DOHH2 (cell line): Measurements from ENCODE around the gene RASL11A.

Experiments used
- H3F3A ChIP-seq: fragments of 200-600 bp; sonication (generic), shearing (Covaris generic); 2 replicates; pipeline ENCODE4 v1.6.0; 2016; ENCODE audit warnings: antibody characterized with exemption, mild to moderate bottlenecking; ENCODE audit not compliant: control insufficient read depth, insufficient read depth
- H3K27ac ChIP-seq: fragments of 200-600 bp; sonication (generic); 2 replicates; pipeline ENCODE4 v1.5.1; 2014; ENCODE audit warnings: low read depth, mild to moderate bottlenecking, low read length, moderate library complexity
- H3K27me3 ChIP-seq: fragments of 200-600 bp; sonication (generic); 2 replicates; pipeline ENCODE4 v1.6.1; 2014; ENCODE audit warnings: mild to moderate bottlenecking, low read length, mixed read lengths; ENCODE audit not compliant: control insufficient read depth
- H3K36me3 ChIP-seq: fragments of 200-600 bp; sonication (generic); 2 replicates; pipeline ENCODE4 v1.6.1; 2014; ENCODE audit warnings: mild to moderate bottlenecking, low read length, moderate library complexity, mixed read lengths; ENCODE audit not compliant: control insufficient read depth
- H3K4me1 ChIP-seq: fragments of 200-600 bp; sonication (generic); 2 replicates; pipeline ENCODE4 v1.6.1; 2014; ENCODE audit warnings: mild to moderate bottlenecking, low read length, mixed read lengths; ENCODE audit not compliant: control insufficient read depth
- H3K4me2 ChIP-seq: fragments of 200-600 bp; sonication (generic); 2 replicates; pipeline ENCODE4 v1.6.0; 2014; ENCODE audit warnings: mild to moderate bottlenecking, low read length, moderate library complexity
- H3K4me3 ChIP-seq: fragments of 200-600 bp; sonication (generic); 2 replicates; pipeline ENCODE4 v1.5.1; 2014; ENCODE audit warnings: mild to moderate bottlenecking, low read length, mixed read lengths
- H3K79me2 ChIP-seq: fragments of 200-600 bp; sonication (generic); 2 replicates; pipeline ENCODE4 v1.6.1; 2014; ENCODE audit warnings: mild to moderate bottlenecking, low read length, mixed read lengths; ENCODE audit not compliant: control insufficient read depth
- H3K9me2 ChIP-seq: fragments of 200-600 bp; sonication (generic); replicated peaks from 2 replicates; pipeline ENCODE4 v1.6.1; 2014; ENCODE audit warnings: mild to moderate bottlenecking, low read length, mixed read lengths; ENCODE audit not compliant: control insufficient read depth
- H3K9me3 ChIP-seq: fragments of 200-600 bp; sonication (generic); 2 replicates; pipeline ENCODE4 v1.6.1; 2014; ENCODE audit warnings: antibody characterized with exemption, low read length, mixed read lengths; ENCODE audit not compliant: control insufficient read depth, insufficient read depth
- H4K20me1 ChIP-seq: fragments of 200-600 bp; sonication (generic); 2 replicates; pipeline ENCODE4 v1.6.0; 2014; ENCODE audit warnings: low read depth, mild to moderate bottlenecking, antibody characterized with exemption, low read length, moderate library complexity; ENCODE audit not compliant: control insufficient read depth, insufficient read depth
- CTCF ChIP-seq: fragments of 200-600 bp; sonication (generic); IDR thresholded peaks from one replicate; pipeline ENCODE4 v1.5.1; 2014; ENCODE audit warnings: antibody characterized with exemption, mild to moderate bottlenecking, low read depth, low read length; ENCODE audit not compliant: poor library complexity, severe bottlenecking
- EZH2phosphoT487 ChIP-seq: fragments of 200-600 bp; sonication (generic); IDR thresholded peaks from 2 replicates; pipeline ENCODE4 v1.6.1; 2017; ENCODE audit warnings: borderline replicate concordance, mild to moderate bottlenecking, antibody characterized with exemption, low read length, moderate library complexity, mixed read lengths

RASL11A gene

GRCh38 chr13:27242702-27243101, 27.9 kb upstream of the RASL11A start:
- H3K9me3 ChIP-seq: no peaks in the 10 kb centered on the region
- H3K79me2 ChIP-seq: no peaks in the 10 kb centered on the region
- no peak overlapping the region for H3K27ac ChIP-seq
- H3K4me2 ChIP-seq: no peak overlapping the region
- no peaks in the 10 kb centered on the region for H3K27me3 ChIP-seq
- H3K36me3 ChIP-seq: 0 out of 2 replicates have a peak, but pooled peaks cover 5% of the 10 kb centered on the region
- H3F3A ChIP-seq: peaks cover 5% of the 10 kb centered on the region; the same call in 1 of the 2 replicates
- H3K9me2 ChIP-seq: no peaks in the 10 kb centered on the region
- H3K4me1 ChIP-seq: peaks cover 8% of the 10 kb centered on the region
- H3K4me3 ChIP-seq: no peak overlapping the region
- H4K20me1 ChIP-seq: no peaks in the 10 kb centered on the region
- no peak for TF ChIP-seq CTCF
- TF ChIP-seq EZH2phosphoT487: no peak

- no peaks in the 10 kb centered on the region for H3K9me2 ChIP-seq
- peaks cover 12% of the 10 kb centered on the region; the same call in 1 of the 2 replicates for H3K36me3 ChIP-seq
- no peak for TF ChIP-seq CTCF
- H3K9me3 ChIP-seq: no peaks in the 10 kb centered on the region
- H4K20me1 ChIP-seq: no peaks in the 10 kb centered on the region
- peaks cover 16% of the 10 kb centered on the region for H3K4me1 ChIP-seq
- peaks cover 19% of the 10 kb centered on the region for H3K79me2 ChIP-seq
- no peak overlapping the region for H3K4me2 ChIP-seq
- H3K27ac ChIP-seq: no peak overlapping the region
- H3K4me3 ChIP-seq: no peak overlapping the region
- H3F3A ChIP-seq: peaks cover 4% of the 10 kb centered on the region; the same call in 1 of the 2 replicates
- H3K27me3 ChIP-seq: no peaks in the 10 kb centered on the region
These were observed 25.0 kb upstream of the RASL11A start for GRCh38 chr13:27245610-27246009.

GRCh38 chr13:27250833-27251165, 19.8 kb upstream of the RASL11A start:
- Histone ChIP-seq H3K27me3 (no peaks in the 10 kb centered on the region), H3K4me2 (peak overlapping the region; percentile 65), H3K27ac (peak overlapping the region; percentile 84), H3K79me2 (peaks cover 70% of the 10 kb centered on the region), H3K36me3 (peaks cover 53% of the 10 kb centered on the region), H3K9me2 (no peaks in the 10 kb centered on the region), H3K4me1 (peaks cover 38% of the 10 kb centered on the region), H3F3A (peaks cover 36% of the 10 kb centered on the region), H3K9me3 (no peaks in the 10 kb centered on the region), H4K20me1 (peaks cover 17% of the 10 kb centered on the region), H3K4me3 (peak overlapping the region; percentile 94)
- TF ChIP-seq CTCF (no peak), EZH2phosphoT487 (no peak)
